Activated naive CD4-positive, alpha-beta T cell treated with Interleukin-2 at 50 U/mL for 16 hours (primary cell): ENCODE results near the gene ADGRG3.

Experiments used
- DNase-seq: peaks from one replicate; pipeline ENCODE4 v3.0.0-alpha.2; 2020

Gene ADGRG3

GRCh38 chr16:57630931-57631845 lies 36.9 kb upstream of the ADGRG3 start:
- DNase-seq = no peak

GRCh38 chr16:57632568-57632967 lies 35.5 kb upstream of the ADGRG3 start:
- DNase-seq = no peak

GRCh38 chr16:57633383-57634064 lies 34.6 kb upstream of the ADGRG3 start:
- DNase-seq = no peak

- DNase-seq = no peak
These were observed 33.9 kb upstream of the ADGRG3 start for GRCh38 chr16:57634171-57634570.

GRCh38 chr16:57635266-57636097 lies 32.6 kb upstream of the ADGRG3 start:
- DNase-seq = no peak

- DNase-seq = no peak
These were observed 31.9 kb upstream of the ADGRG3 start for GRCh38 chr16:57636184-57636583.

- no peak for DNase-seq
These were observed 31.1 kb upstream of the ADGRG3 start for GRCh38 chr16:57637020-57637419.

- no peak for DNase-seq
These were observed 30.7 kb upstream of the ADGRG3 start for GRCh38 chr16:57637424-57637823.

- DNase-seq = no peak
These were observed 30.1 kb upstream of the ADGRG3 start for GRCh38 chr16:57637965-57638364.

- no peak for DNase-seq
These were observed 29.7 kb upstream of the ADGRG3 start for GRCh38 chr16:57638381-57638780.

- no peak for DNase-seq
These were observed 28.8 kb upstream of the ADGRG3 start for GRCh38 chr16:57639172-57639887.

GRCh38 chr16:57640185-57640584 lies 27.9 kb upstream of the ADGRG3 start:
- no peak for DNase-seq

GRCh38 chr16:57640612-57641011 lies 27.5 kb upstream of the ADGRG3 start:
- no peak for DNase-seq

- DNase-seq = no peak
These were observed 25.7 kb upstream of the ADGRG3 start for GRCh38 chr16:57642160-57643135.

- DNase-seq = no peak
These were observed 24.8 kb upstream of the ADGRG3 start for GRCh38 chr16:57643147-57643874.

- DNase-seq = no peak
These were observed 24.2 kb upstream of the ADGRG3 start for GRCh38 chr16:57643910-57644309.

GRCh38 chr16:57644383-57645014 lies 23.6 kb upstream of the ADGRG3 start:
- no peak for DNase-seq

- no peak for DNase-seq
These were observed 22.9 kb upstream of the ADGRG3 start for GRCh38 chr16:57645169-57645568.

GRCh38 chr16:57645691-57646387 lies 22.3 kb upstream of the ADGRG3 start:
- no peak for DNase-seq
